ENCODE data around the gene ADGB.
"Not testable (repeated sequence)": the region's sequence is repeated elsewhere in the genome, so short reads cannot be mapped to it uniquely, and the experiment has no call there.

Gene ADGB

GRCh38 chr6:146753306-146753705, 154.5 kb downstream of the ADGB start:
- ATAC-seq (replicated peaks) = no peak
- Mint-ChIP-seq H3K27me3 (no peaks in the 10 kb centered on the region), H3K4me1 (no peaks in the 10 kb centered on the region), H3K9me3 (peaks cover 4 to 5% of the 10 kb centered on the region in 2 donors), H3K27ac (no peak overlapping the region), H3K36me3 (no peaks in the 10 kb centered on the region), H3K4me3 (no peak overlapping the region)
- no peak for DNase-seq

GRCh38 chr6:146767632-146768031, 168.9 kb downstream of the ADGB start:
- no peak for ATAC-seq (replicated peaks)
- DNase-seq = no peak
- Mint-ChIP-seq H3K4me3 (no peak overlapping the region), H3K4me1 (peaks cover 5 to 13% of the 10 kb centered on the region in 2 donors), H3K27me3 (peaks cover 24 to 34% of the 10 kb centered on the region in 2 donors), H3K27ac (no peak overlapping the region), H3K36me3 (no peaks in the 10 kb centered on the region), H3K9me3 (no peaks in the 10 kb centered on the region)

GRCh38 chr6:146768722-146769121, 169.9 kb downstream of the ADGB start:
- Mint-ChIP-seq H3K9me3 (no peaks in the 10 kb centered on the region), H3K4me1 (peaks cover 5 to 13% of the 10 kb centered on the region in 2 donors), H3K36me3 (no peaks in the 10 kb centered on the region), H3K4me3 (no peak overlapping the region), H3K27ac (no peak overlapping the region), H3K27me3 (peaks cover 27 to 37% of the 10 kb centered on the region in 2 donors)
- DNase-seq (no peak), ATAC-seq (replicated peaks) (no peak)

GRCh38 chr6:146770275-146770964, 171.6 kb downstream of the ADGB start:
- no peak for ATAC-seq (replicated peaks)
- no peak overlapping the region for H3K27ac Mint-ChIP-seq

GRCh38 chr6:146770965-146771735, 172.4 kb downstream of the ADGB start:
- Mint-ChIP-seq H3K27me3 (peaks cover 27 to 33% of the 10 kb centered on the region in 2 donors), H3K36me3 (no peaks in the 10 kb centered on the region), H3K4me3 (no peak overlapping the region), H3K9me3 (no peaks in the 10 kb centered on the region), H3K4me1 (peaks cover 5 to 13% of the 10 kb centered on the region in 2 donors), H3K27ac (no peak overlapping the region)
- DNase-seq = no peak
- peak; percentile 34 to 47 for ATAC-seq (replicated peaks)

More at GRCh38 chr6:146770275-146770964, 171.6 kb downstream of the ADGB start:
- DNase-seq = no peak
- Mint-ChIP-seq H3K4me1 (peaks cover 5 to 13% of the 10 kb centered on the region in 2 donors), H3K4me3 (no peak overlapping the region), H3K9me3 (no peaks in the 10 kb centered on the region), H3K27me3 (peaks cover 27 to 33% of the 10 kb centered on the region in 2 donors), H3K36me3 (no peaks in the 10 kb centered on the region)

- Mint-ChIP-seq H3K4me3 (no peak overlapping the region), H3K9me3 (peaks cover 1 to 5% of the 10 kb centered on the region in 2 donors), H3K27me3 (peaks cover 25 to 26% of the 10 kb centered on the region in 2 donors), H3K27ac (no peak overlapping the region), H3K4me1 (peaks cover 5 to 11% of the 10 kb centered on the region in 2 donors), H3K36me3 (no peaks in the 10 kb centered on the region)
- ATAC-seq (replicated peaks) (no peak), DNase-seq (no peak)
Observed at GRCh38 chr6:146775220-146775619, 176.4 kb downstream of the ADGB start.

GRCh38 chr6:146781836-146782235, 183.1 kb downstream of the ADGB start:
- H3K4me3 Mint-ChIP-seq = no peak overlapping the region
- peaks cover 1 to 5% of the 10 kb centered on the region in 2 donors for H3K9me3 Mint-ChIP-seq
- H3K4me1 Mint-ChIP-seq = no peaks in the 10 kb centered on the region
- no peaks in the 10 kb centered on the region for H3K36me3 Mint-ChIP-seq
- DNase-seq = no peak
- no peak overlapping the region for H3K27ac Mint-ChIP-seq
- H3K27me3 Mint-ChIP-seq = peaks cover 4 to 6% of the 10 kb centered on the region in 2 donors
- no peak for ATAC-seq (replicated peaks)

GRCh38 chr6:146785001-146785585, 186.3 kb downstream of the ADGB start:
- Mint-ChIP-seq H3K4me3 (no peak overlapping the region), H3K27ac (no peak overlapping the region), H3K9me3 (no peaks in the 10 kb centered on the region)

GRCh38 chr6:146787876-146788508, 189.2 kb downstream of the ADGB start:
- peaks cover 1 to 4% of the 10 kb centered on the region in 2 donors for H3K9me3 Mint-ChIP-seq
- no peaks in the 10 kb centered on the region for H3K36me3 Mint-ChIP-seq
- H3K4me1 Mint-ChIP-seq = no peaks in the 10 kb centered on the region
- no peak overlapping the region for H3K4me3 Mint-ChIP-seq
- no peak overlapping the region for H3K27ac Mint-ChIP-seq
- no peak for DNase-seq
- H3K27me3 Mint-ChIP-seq = peaks cover 6 to 8% of the 10 kb centered on the region in 2 donors
- ATAC-seq (replicated peaks) = no peak

More at GRCh38 chr6:146785001-146785585, 186.3 kb downstream of the ADGB start:
- Mint-ChIP-seq H3K4me1 (no peaks in the 10 kb centered on the region), H3K36me3 (no peaks in the 10 kb centered on the region), H3K27me3 (peaks cover under 1 to 6% of the 10 kb centered on the region in 2 donors)
- DNase-seq (no peak), ATAC-seq (replicated peaks) (peak; percentile 83 to 87)

- H3K4me1 Mint-ChIP-seq = no peaks in the 10 kb centered on the region
- no peak overlapping the region for H3K27ac Mint-ChIP-seq
- no peaks in the 10 kb centered on the region for H3K36me3 Mint-ChIP-seq
Observed at GRCh38 chr6:146790561-146791091, 191.9 kb downstream of the ADGB start.

GRCh38 chr6:146791930-146792329, 193.2 kb downstream of the ADGB start:
- Mint-ChIP-seq H3K4me3 (no peak overlapping the region), H3K27me3 (peaks cover 8 to 11% of the 10 kb centered on the region in 2 donors), H3K4me1 (no peaks in the 10 kb centered on the region), H3K27ac (no peak overlapping the region), H3K36me3 (no peaks in the 10 kb centered on the region), H3K9me3 (peaks cover 11 to 19% of the 10 kb centered on the region in 2 donors)
- no peak for ATAC-seq (replicated peaks)
- no peak for DNase-seq

More at GRCh38 chr6:146790561-146791091, 191.9 kb downstream of the ADGB start:
- peaks cover 6 to 9% of the 10 kb centered on the region in 2 donors for H3K9me3 Mint-ChIP-seq
- H3K4me3 Mint-ChIP-seq = no peak overlapping the region
- DNase-seq (no peak), ATAC-seq (replicated peaks) (no peak)
- H3K27me3 Mint-ChIP-seq = peaks cover 6 to 8% of the 10 kb centered on the region in 2 donors

- not testable (repeated sequence) for H3K27ac Mint-ChIP-seq; H3K36me3 Mint-ChIP-seq; H3K4me1 Mint-ChIP-seq; ATAC-seq (replicated peaks); DNase-seq; H3K4me3 Mint-ChIP-seq
- H3K9me3 Mint-ChIP-seq = peaks cover 11 to 23% of the 10 kb centered on the region in 2 donors
- H3K27me3 Mint-ChIP-seq = peaks cover 8 to 10% of the 10 kb centered on the region in 2 donors
Observed at GRCh38 chr6:146793218-146793617, 194.4 kb downstream of the ADGB start.

GRCh38 chr6:146795479-146796133, 196.8 kb downstream of the ADGB start:
- H3K27ac Mint-ChIP-seq = no peak overlapping the region
- ATAC-seq (replicated peaks) (no peak), DNase-seq (no peak)
- H3K27me3 Mint-ChIP-seq = peaks cover 3 to 6% of the 10 kb centered on the region in 2 donors
- peaks cover 11 to 23% of the 10 kb centered on the region in 2 donors for H3K9me3 Mint-ChIP-seq
- H3K36me3 Mint-ChIP-seq = no peaks in the 10 kb centered on the region
- H3K4me1 Mint-ChIP-seq = no peaks in the 10 kb centered on the region
- no peak overlapping the region for H3K4me3 Mint-ChIP-seq

Measured in stimulated activated naive B cell treated with anti-CD40 and anti-IgM and Interleukin-4, amounts not matched to agents 10 μg/mL and 1 μg/mL and 100 μg/mL, for 72 hours (primary cell).